Fibroblast of skin of scalp (primary cell): Measurements from ENCODE around the gene MYO3B.
"Not testable (repeated sequence)": the region's sequence is repeated elsewhere in the genome, so short reads cannot be mapped to it uniquely, and the experiment has no call there.

ENCODE experiments used
- DNase-seq: peaks from one replicate; pipeline ENCODE4 v3.0.0-alpha.2; 2013

The MYO3B gene

GRCh38 chr2:170656669-170657068 lies 478.7 kb downstream of the MYO3B start:
- no peak for DNase-seq

- peak; percentile 46 for DNase-seq
These were observed 482.5 kb downstream of the MYO3B start for GRCh38 chr2:170660409-170660808.

GRCh38 chr2:170665743-170666142 lies 487.8 kb downstream of the MYO3B start:
- no peak for DNase-seq

- DNase-seq, result no peak
These were observed 492.0 kb downstream of the MYO3B start for GRCh38 chr2:170669909-170670308.

GRCh38 chr2:170670651-170671050 lies 492.7 kb downstream of the MYO3B start:
- no peak for DNase-seq

- DNase-seq, result no peak
These were observed 493.1 kb downstream of the MYO3B start for GRCh38 chr2:170671079-170671478.

- not testable (repeated sequence) for DNase-seq
These were observed 496.3 kb downstream of the MYO3B start for GRCh38 chr2:170674282-170674681.

GRCh38 chr2:170675701-170676100 lies 497.8 kb downstream of the MYO3B start:
- DNase-seq, result no peak

- DNase-seq, result no peak
These were observed 501.7 kb downstream of the MYO3B start for GRCh38 chr2:170679607-170680079.

- no peak for DNase-seq
These were observed 502.4 kb downstream of the MYO3B start for GRCh38 chr2:170680172-170680941.

- no peak for DNase-seq
These were observed 503.4 kb downstream of the MYO3B start for GRCh38 chr2:170681311-170681710.

GRCh38 chr2:170685591-170685990 lies 507.6 kb downstream of the MYO3B start:
- no peak for DNase-seq

GRCh38 chr2:170689481-170689880 lies 511.5 kb downstream of the MYO3B start:
- no peak for DNase-seq

GRCh38 chr2:170690640-170691039 lies 512.7 kb downstream of the MYO3B start:
- no peak for DNase-seq

GRCh38 chr2:170694316-170694715 lies 516.4 kb downstream of the MYO3B start:
- no peak for DNase-seq

- no peak for DNase-seq
These were observed 517.8 kb downstream of the MYO3B start for GRCh38 chr2:170695521-170696410.

GRCh38 chr2:170696948-170697347 lies 519.0 kb downstream of the MYO3B start:
- no peak for DNase-seq

GRCh38 chr2:170701011-170701410 lies 523.1 kb downstream of the MYO3B start:
- DNase-seq, result no peak

GRCh38 chr2:170703776-170704476 lies 526.0 kb downstream of the MYO3B start:
- no peak for DNase-seq
